Hepatocyte (in vitro differentiated cells): ENCODE data around the gene TPK1. TPM values are rescaled to one million over a fixed set of nuclear protein-coding genes. Genes with fewer than 3 reads are reported as not detected.
A peak's percentile ranks its signal among the peaks of the same experiment; 100 is the strongest.

Experiments
- DNase-seq: peaks from one replicate; pipeline ENCODE4 v3.0.0-alpha.2; 2016; ENCODE audit warnings: low spot score
- H2AFZ ChIP-seq: fragments of 200-600 bp; sonication (generic); 2 replicates; pipeline ENCODE4 v1.6.0; 2016; ENCODE audit warnings: antibody characterized with exemption, mild to moderate bottlenecking
- H3K27ac ChIP-seq: fragments of 200-600 bp; sonication (generic); 2 replicates; pipeline ENCODE4 v1.5.1; 2016; ENCODE audit warnings: mild to moderate bottlenecking
- H3K27me3 ChIP-seq: fragments of 200-600 bp; sonication (generic); 2 replicates; pipeline ENCODE4 v1.6.1; 2016
- H3K36me3 ChIP-seq: fragments of 200-600 bp; sonication (generic); replicated peaks from 2 replicates; pipeline ENCODE4 v1.5.1; 2016; ENCODE audit warnings: low read depth; ENCODE audit not compliant: insufficient read depth
- H3K4me1 ChIP-seq: fragments of 200-600 bp; sonication (generic); 2 replicates; pipeline ENCODE4 v1.5.1; 2016; ENCODE audit warnings: mild to moderate bottlenecking, moderate library complexity; ENCODE audit not compliant: insufficient read depth
- H3K4me2 ChIP-seq: fragments of 200-600 bp; sonication (generic); 2 replicates; pipeline ENCODE4 v1.6.0; 2016
- H3K4me3 ChIP-seq: fragments of 200-600 bp; sonication (generic); 2 replicates; pipeline ENCODE4 v1.5.1; 2016; ENCODE audit warnings: mild to moderate bottlenecking
- H3K79me2 ChIP-seq: fragments of 200-600 bp; sonication (generic); 2 replicates; pipeline ENCODE4 v1.6.0; 2017; ENCODE audit warnings: mild to moderate bottlenecking
- H3K9me2 ChIP-seq: fragments of 200-600 bp; sonication (generic); replicated peaks from 2 replicates; pipeline ENCODE4 v1.6.0; 2017; ENCODE audit warnings: mild to moderate bottlenecking; ENCODE audit not compliant: insufficient read depth
- H3K9me3 ChIP-seq: fragments of 200-600 bp; sonication (generic); 2 replicates; pipeline ENCODE4 v1.5.1; 2016; ENCODE audit warnings: low read depth, mild to moderate bottlenecking
- H4K20me1 ChIP-seq: fragments of 200-600 bp; sonication (generic); 2 replicates; pipeline ENCODE4 v1.6.0; 2016; ENCODE audit warnings: mild to moderate bottlenecking; ENCODE audit not compliant: insufficient read depth, poor library complexity, severe bottlenecking
- CTCF ChIP-seq: fragments of 200-600 bp; sonication (generic); IDR thresholded peaks from 2 replicates; pipeline ENCODE4 v1.5.1; 2016; ENCODE audit warnings: antibody characterized with exemption, mild to moderate bottlenecking; ENCODE audit not compliant: poor library complexity
- EZH2 ChIP-seq: fragments of 200-600 bp; sonication (generic); IDR thresholded peaks from 2 replicates; pipeline ENCODE4 v1.6.1; 2016; ENCODE audit warnings: antibody characterized with exemption, mild to moderate bottlenecking, borderline replicate concordance
- EZH2phosphoT487 ChIP-seq: fragments of 200-600 bp; sonication (generic); IDR thresholded peaks from one replicate; pipeline ENCODE4 v1.6.1; 2018; ENCODE audit warnings: antibody characterized with exemption, mild to moderate bottlenecking, low read depth, moderate library complexity; ENCODE audit not compliant: unreplicated experiment, severe bottlenecking
- WGBS: methylation state at CpG from one replicate; pipeline ENCODE4 v1.1.6; 2016; ENCODE audit warnings: low lambda C conversion rate; ENCODE audit errors: missing lambda C conversion rate; 5-methylcytosine and 5-hydroxymethylcytosine counted together
- polyA plus RNA-seq: library from polyadenylated mRNA; unstranded; fragments of >200 nt; fragmentation: Nextera tagmentation; extraction: Ambion mirVana; gene quantifications from 2 replicates; pipeline ENCODE4 v1.2.1, GENCODE V29; 2016
- total RNA-seq: library from RNA; depleted of rRNA; stranded (reverse); fragments of >200 nt; gene quantifications from 2 replicates; pipeline ENCODE4 v1.2.3, GENCODE V29; 2014

The TPK1 gene
- total and polyA plus RNA-seq, 2 experiments from 2014 or later, result 8.7 to 9.7 TPM

- Histone ChIP-seq H2AFZ (no peak overlapping the region), H3K9me3 (no peaks in the 10 kb centered on the region), H3K79me2 (no peaks in the 10 kb centered on the region), H3K4me1 (no peaks in the 10 kb centered on the region), H3K4me3 (no peak overlapping the region), H3K4me2 (no peak overlapping the region), H3K27me3 (no peaks in the 10 kb centered on the region), H3K36me3 (no peaks in the 10 kb centered on the region), H4K20me1 (no peaks in the 10 kb centered on the region), H3K27ac (no peak overlapping the region), H3K9me2 (no peaks in the 10 kb centered on the region)
- DNase-seq, result peak; percentile 8
- TF ChIP-seq EZH2phosphoT487 (no peak), CTCF (no peak), EZH2 (no peak)
- 75% methylated on average over 2 of the region's 2 CpGs for whole genome bisulfite sequencing
Observed at GRCh38 chr7:144546782-144547181, 289.1 kb downstream of the TPK1 start.

GRCh38 chr7:144545330-144545729 is 290.5 kb downstream of the TPK1 start:
- 71% methylated on average over 1 of the region's 1 CpG for WGBS
- Histone ChIP-seq H2AFZ (no peak overlapping the region), H3K4me2 (no peak overlapping the region), H3K9me3 (no peaks in the 10 kb centered on the region), H3K27ac (no peak overlapping the region), H3K79me2 (no peaks in the 10 kb centered on the region), H4K20me1 (no peaks in the 10 kb centered on the region), H3K36me3 (no peaks in the 10 kb centered on the region), H3K9me2 (no peaks in the 10 kb centered on the region), H3K27me3 (no peaks in the 10 kb centered on the region), H3K4me1 (no peaks in the 10 kb centered on the region), H3K4me3 (no peak overlapping the region)
- TF ChIP-seq CTCF (no peak), EZH2 (no peak), EZH2phosphoT487 (no peak)
- DNase-seq, result no peak

DNA sequence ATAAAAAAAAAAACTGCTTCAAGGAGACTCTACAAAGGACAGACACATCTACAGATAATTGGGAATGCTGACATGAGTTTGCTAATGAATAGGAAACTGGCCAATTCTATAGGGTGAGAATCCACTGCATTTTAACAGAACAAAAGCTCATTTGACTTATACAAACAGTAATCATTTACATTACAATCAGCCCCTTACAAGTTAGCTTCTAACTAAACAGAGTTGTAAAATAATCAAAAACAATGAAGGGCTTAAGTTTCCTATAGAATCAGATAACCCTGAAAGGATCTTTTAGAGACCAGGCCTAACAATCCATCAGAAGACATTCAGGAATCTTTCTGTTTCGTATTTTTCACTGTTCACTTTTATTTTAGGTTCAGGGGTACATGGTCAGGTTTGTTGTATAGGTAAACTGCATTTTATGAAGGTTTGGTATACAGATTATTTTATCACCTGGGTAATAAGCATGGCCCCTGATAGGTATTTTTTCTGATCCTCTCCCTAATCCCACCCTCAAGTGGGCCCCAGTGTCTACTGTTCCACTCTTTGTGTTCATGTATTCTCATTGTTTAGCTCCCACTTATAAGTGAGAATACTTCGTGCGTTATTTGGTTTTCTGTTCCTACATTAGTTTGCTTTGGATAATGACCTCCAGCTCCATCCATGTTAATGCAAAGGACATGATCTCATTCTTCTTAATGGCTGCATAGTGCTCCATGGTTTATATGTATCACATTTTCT is 301.0 kb downstream of the TPK1 start:
- no peaks in the 10 kb centered on the region for H3K36me3 ChIP-seq
- no peaks in the 10 kb centered on the region for H3K9me3 ChIP-seq
- 88% methylated on average over 3 of the region's 3 CpGs for WGBS
- H4K20me1 ChIP-seq, result no peaks in the 10 kb centered on the region
- no peaks in the 10 kb centered on the region for H3K9me2 ChIP-seq
- DNase-seq, result no peak
- no peak overlapping the region for H3K27ac ChIP-seq
- no peak overlapping the region for H3K4me3 ChIP-seq
- no peak for TF ChIP-seq EZH2
- TF ChIP-seq CTCF, result no peak
- no peak for TF ChIP-seq EZH2phosphoT487
- H3K4me2 ChIP-seq, result no peak overlapping the region
- H2AFZ ChIP-seq, result no peak overlapping the region
- H3K79me2 ChIP-seq, result no peaks in the 10 kb centered on the region
- H3K27me3 ChIP-seq, result no peaks in the 10 kb centered on the region
- no peaks in the 10 kb centered on the region for H3K4me1 ChIP-seq
